MM.1S (cell line): ENCODE data around the gene OPRD1.
"Not testable (repeated sequence)": the region's sequence is repeated elsewhere in the genome, so short reads cannot be mapped to it uniquely, and the experiment has no call there.

Source experiments
- DNase-seq: peaks from one replicate; pipeline ENCODE4 v3.0.0-alpha.2; 2015
- H2AFZ ChIP-seq: fragments of 300-600 bp; sonication (generic); 2 replicates; pipeline ENCODE4 v1.6.0; 2016; ENCODE audit warnings: antibody characterized with exemption, low read length
- H3F3A ChIP-seq: fragments of 300-600 bp; sonication (generic); 2 replicates; pipeline ENCODE4 v1.6.1; 2016; ENCODE audit warnings: mild to moderate bottlenecking, antibody characterized with exemption, low read length, moderate library complexity, mixed read lengths; ENCODE audit not compliant: insufficient read depth
- H3K27ac ChIP-seq: fragments of 300-600 bp; sonication (generic); 2 replicates; pipeline ENCODE4 v1.5.1; 2016; ENCODE audit warnings: mild to moderate bottlenecking, low read length
- H3K27me3 ChIP-seq: fragments of 300-600 bp; sonication (generic); replicated peaks from 2 replicates; pipeline ENCODE4 v1.6.0; 2016; ENCODE audit warnings: low read length; ENCODE audit not compliant: insufficient read depth
- H3K36me3 ChIP-seq: fragments of 300-600 bp; sonication (generic); replicated peaks from 2 replicates; pipeline ENCODE4 v1.6.1; 2016; ENCODE audit warnings: mild to moderate bottlenecking, low read length, mixed read lengths; ENCODE audit not compliant: insufficient read depth
- H3K4me1 ChIP-seq: fragments of 300-600 bp; sonication (generic); 2 replicates; pipeline ENCODE4 v1.6.1; 2016; ENCODE audit warnings: low read length, mixed read lengths
- H3K4me2 ChIP-seq: fragments of 300-600 bp; sonication (generic); 2 replicates; pipeline ENCODE4 v1.6.0; 2016; ENCODE audit warnings: low read depth, low read length
- H3K4me3 ChIP-seq: fragments of 300-600 bp; sonication (generic); 2 replicates; pipeline ENCODE4 v1.5.1; 2016; ENCODE audit warnings: low read length, mixed read lengths
- H3K79me2 ChIP-seq: fragments of 300-600 bp; sonication (generic); 2 replicates; pipeline ENCODE4 v1.6.1; 2016; ENCODE audit warnings: mixed run types, low read length, mixed read lengths
- H3K9ac ChIP-seq: fragments of 300-600 bp; sonication (generic); 2 replicates; pipeline ENCODE4 v1.6.1; 2016; ENCODE audit warnings: low read length, mixed read lengths
- H3K9me2 ChIP-seq: fragments of 300-600 bp; sonication (generic); replicated peaks from 2 replicates; pipeline ENCODE4 v1.6.1; 2016; ENCODE audit warnings: mild to moderate bottlenecking, low read length, mixed read lengths; ENCODE audit not compliant: insufficient read depth
- H3K9me3 ChIP-seq: fragments of 300-600 bp; sonication (generic); replicated peaks from 2 replicates; pipeline ENCODE4 v1.6.1; 2016; ENCODE audit warnings: mild to moderate bottlenecking, low read length, mixed read lengths; ENCODE audit not compliant: insufficient read depth
- H4K20me1 ChIP-seq: fragments of 300-600 bp; sonication (generic); 2 replicates; pipeline ENCODE4 v1.6.1; 2016; ENCODE audit warnings: mild to moderate bottlenecking, low read length, moderate library complexity, mixed read lengths; ENCODE audit not compliant: insufficient read depth
- CTCF ChIP-seq: fragments of 300-600 bp; sonication (generic); IDR thresholded peaks from 2 replicates; pipeline ENCODE4 v1.5.1; 2016; ENCODE audit warnings: antibody characterized with exemption, low read length, mixed read lengths
- EZH2 ChIP-seq: fragments of 300-600 bp; sonication (generic); optimal IDR thresholded peaks from 2 replicates; pipeline ENCODE3; 2017; ENCODE audit warnings: low read depth, mild to moderate bottlenecking, antibody characterized with exemption, low read length, mixed read lengths
- EZH2phosphoT487 ChIP-seq: fragments of 300-600 bp; sonication (generic); IDR thresholded peaks from 2 replicates; pipeline ENCODE4 v1.6.1; 2018; ENCODE audit warnings: antibody characterized with exemption, low read length

OPRD1 gene

GRCh38 chr1:28817133-28817532 is 5.2 kb downstream of the OPRD1 start:
- H3K9me3 ChIP-seq, result no peaks in the 10 kb centered on the region
- no peaks in the 10 kb centered on the region for H3K9me2 ChIP-seq
- no peaks in the 10 kb centered on the region for H3F3A ChIP-seq
- H2AFZ ChIP-seq, result no peak overlapping the region
- no peak overlapping the region for H3K4me2 ChIP-seq
- H3K4me1 ChIP-seq, result no peaks in the 10 kb centered on the region
- H3K27me3 ChIP-seq, result peaks cover 52% of the 10 kb centered on the region
- no peak overlapping the region for H3K27ac ChIP-seq
- H3K79me2 ChIP-seq, result no peaks in the 10 kb centered on the region
- no peak overlapping the region for H3K9ac ChIP-seq
- no peak overlapping the region for H3K4me3 ChIP-seq
- TF ChIP-seq CTCF, result no peak
- TF ChIP-seq EZH2, result no peak
- no peak for TF ChIP-seq EZH2phosphoT487
- no peak for DNase-seq
- no peaks in the 10 kb centered on the region for H3K36me3 ChIP-seq
- H4K20me1 ChIP-seq, result no peaks in the 10 kb centered on the region

GRCh38 chr1:28819020-28819419 is 7.0 kb downstream of the OPRD1 start:
- H3K9me2 ChIP-seq, result no peaks in the 10 kb centered on the region
- no peak overlapping the region for H3K27ac ChIP-seq
- no peak overlapping the region for H2AFZ ChIP-seq
- H3K9ac ChIP-seq, result no peak overlapping the region
- H3K4me3 ChIP-seq, result no peak overlapping the region
- H3K9me3 ChIP-seq, result no peaks in the 10 kb centered on the region
- H3K4me2 ChIP-seq, result no peak overlapping the region
- peaks cover 33% of the 10 kb centered on the region for H3K27me3 ChIP-seq
- TF ChIP-seq EZH2phosphoT487 (no peak), CTCF (no peak), EZH2 (no peak)
- no peaks in the 10 kb centered on the region for H3K79me2 ChIP-seq
- H3K4me1 ChIP-seq, result no peaks in the 10 kb centered on the region
- no peaks in the 10 kb centered on the region for H4K20me1 ChIP-seq
- H3K36me3 ChIP-seq, result no peaks in the 10 kb centered on the region
- H3F3A ChIP-seq, result no peaks in the 10 kb centered on the region
- DNase-seq, result no peak

- Histone ChIP-seq H3K27ac (no peak overlapping the region), H3F3A (no peaks in the 10 kb centered on the region), H2AFZ (no peak overlapping the region), H4K20me1 (no peaks in the 10 kb centered on the region), H3K9ac (no peak overlapping the region), H3K36me3 (no peaks in the 10 kb centered on the region), H3K79me2 (no peaks in the 10 kb centered on the region), H3K4me2 (no peak overlapping the region), H3K4me3 (no peak overlapping the region), H3K27me3 (no peaks in the 10 kb centered on the region), H3K9me2 (no peaks in the 10 kb centered on the region), H3K9me3 (no peaks in the 10 kb centered on the region), H3K4me1 (no peaks in the 10 kb centered on the region)
- TF ChIP-seq EZH2 (no peak), EZH2phosphoT487 (no peak), CTCF (no peak)
- no peak for DNase-seq
Observed at GRCh38 chr1:28822799-28823198, 10.8 kb downstream of the OPRD1 start.

GRCh38 chr1:28824061-28824460 is 12.1 kb downstream of the OPRD1 start:
- DNase-seq, H2AFZ ChIP-seq, H3K4me2 ChIP-seq, H3F3A ChIP-seq, H3K4me3 ChIP-seq, H3K9ac ChIP-seq, H3K9me2 ChIP-seq, H3K79me2 ChIP-seq, H3K27ac ChIP-seq, H3K27me3 ChIP-seq, H3K4me1 ChIP-seq, H3K9me3 ChIP-seq, H3K36me3 ChIP-seq, H4K20me1 ChIP-seq: not testable (repeated sequence)

GRCh38 chr1:28828227-28828858 is 16.4 kb downstream of the OPRD1 start:
- not testable (repeated sequence) for H3K9me2 ChIP-seq, H3K27ac ChIP-seq, H3K27me3 ChIP-seq, H2AFZ ChIP-seq, H3K9me3 ChIP-seq, H3K9ac ChIP-seq, DNase-seq, H3K36me3 ChIP-seq, H3K4me1 ChIP-seq, H3K4me2 ChIP-seq, H3K4me3 ChIP-seq, H3K79me2 ChIP-seq, H3F3A ChIP-seq, H4K20me1 ChIP-seq
